H7 (cell line): Measurements from ENCODE around the gene RIPK3. TPM values are rescaled to one million over a fixed set of nuclear protein-coding genes. Genes with fewer than 3 reads are reported as not detected.
"Not testable (repeated sequence)": the region's sequence is repeated elsewhere in the genome, so short reads cannot be mapped to it uniquely, and the experiment has no call there.

Experiments used
- DNase-seq: peaks from one replicate; pipeline ENCODE4 v3.0.0; 2012
- H3K27me3 ChIP-seq: 2 replicates; pipeline ENCODE4 v1.6.0; 2011; ENCODE audit warnings: mild to moderate bottlenecking, low read length; ENCODE audit not compliant: control insufficient read depth, insufficient read depth
- H3K36me3 ChIP-seq: replicated peaks from 2 replicates; pipeline ENCODE4 v1.5.1; 2011; ENCODE audit warnings: low read length; ENCODE audit not compliant: control insufficient read depth, insufficient read depth
- H3K4me3 ChIP-seq: 2 replicates; pipeline ENCODE4 v1.5.1; 2011; ENCODE audit warnings: low read depth, mild to moderate bottlenecking, control low read depth, low read length, moderate library complexity; ENCODE audit not compliant: insufficient read depth
- total RNA-seq: library from RNA; depleted of rRNA; stranded (reverse); fragments of >200 nt; shearing (Covaris generic); gene quantifications from 2 replicates; pipeline ENCODE4 v1.2.3, GENCODE V29; 2014

The RIPK3 gene
- total RNA-seq, 1 experiment from 2014 or later: not detected

DNA sequence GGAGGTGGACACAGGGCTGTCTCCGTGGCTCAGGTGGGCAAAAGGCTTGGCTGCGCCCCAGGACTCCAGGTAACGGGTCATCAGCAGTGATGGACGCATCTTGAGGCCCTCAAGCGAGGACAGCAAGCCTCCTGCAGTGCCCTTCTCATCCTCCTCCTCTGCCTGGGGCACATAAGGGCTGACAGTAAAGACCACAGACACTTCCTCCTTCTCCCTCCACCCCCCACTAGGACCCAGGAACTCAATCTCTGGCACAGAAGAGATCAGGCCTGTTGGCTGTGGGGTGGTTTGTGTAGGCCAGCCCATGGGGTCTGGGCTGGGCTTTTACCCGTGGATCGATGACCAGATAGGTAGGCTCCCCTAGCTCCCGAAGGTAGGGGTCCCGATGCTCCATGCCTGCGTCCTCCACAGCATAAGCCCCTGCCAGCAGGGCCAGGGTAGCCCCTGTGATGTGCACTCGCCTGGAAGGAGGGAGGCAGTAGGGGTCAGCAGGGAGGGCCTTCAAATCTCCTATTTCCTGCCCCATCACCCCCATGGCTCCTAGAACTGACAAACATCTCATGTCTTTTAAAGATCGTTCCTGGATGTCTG, 10.6 kb downstream of the RIPK3 start:
- no peak for DNase-seq
- peaks cover 47% of the 10 kb centered on the region for H3K27me3 ChIP-seq
- no peak overlapping the region for H3K4me3 ChIP-seq
- no peaks in the 10 kb centered on the region for H3K36me3 ChIP-seq

DNA sequence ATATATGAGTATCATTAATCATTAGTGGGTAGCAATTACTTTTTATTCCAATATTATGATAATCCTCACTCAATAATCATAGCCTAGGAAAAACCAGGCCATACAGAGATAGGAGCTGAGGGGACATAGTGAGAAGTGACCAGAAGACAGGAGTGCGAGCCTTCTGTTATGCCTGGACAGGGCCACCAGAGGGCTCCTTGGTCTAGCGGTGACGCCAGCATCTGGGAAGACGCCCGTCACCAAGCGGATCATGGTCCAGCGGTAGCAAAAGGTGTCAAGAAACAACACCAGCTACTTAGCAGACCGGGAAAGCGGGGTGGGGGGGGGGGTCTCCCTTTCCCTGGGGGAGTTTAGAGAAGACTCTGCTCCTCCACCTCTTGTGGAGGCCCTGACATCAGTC, 11.9 kb downstream of the RIPK3 start:
- H3K36me3 ChIP-seq, DNase-seq, H3K4me3 ChIP-seq: not testable (repeated sequence)
- peaks cover 40% of the 10 kb centered on the region for H3K27me3 ChIP-seq

DNA sequence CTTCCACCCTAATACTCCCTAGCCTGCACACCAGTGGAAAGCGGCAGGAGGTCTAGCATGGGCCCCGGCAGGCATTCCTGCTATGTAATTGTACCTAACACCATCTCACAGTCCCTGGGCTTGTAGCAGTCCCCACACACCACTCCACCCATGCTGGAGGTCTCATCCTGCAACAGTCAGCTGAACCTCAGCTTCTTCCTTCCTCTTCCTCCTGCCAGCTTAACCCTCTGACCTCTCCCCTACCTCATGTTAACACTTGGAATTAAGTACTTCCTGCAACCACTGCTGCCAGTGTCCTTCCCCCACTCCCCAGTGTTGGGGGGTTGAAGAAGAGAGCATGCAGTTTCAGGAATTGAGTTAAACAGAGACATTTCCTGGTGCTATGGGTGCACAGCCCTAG, 12.5 kb downstream of the RIPK3 start:
- no peak for DNase-seq
- Histone ChIP-seq H3K27me3 (peaks cover 35% of the 10 kb centered on the region), H3K36me3 (no peaks in the 10 kb centered on the region), H3K4me3 (no peak overlapping the region)

DNA sequence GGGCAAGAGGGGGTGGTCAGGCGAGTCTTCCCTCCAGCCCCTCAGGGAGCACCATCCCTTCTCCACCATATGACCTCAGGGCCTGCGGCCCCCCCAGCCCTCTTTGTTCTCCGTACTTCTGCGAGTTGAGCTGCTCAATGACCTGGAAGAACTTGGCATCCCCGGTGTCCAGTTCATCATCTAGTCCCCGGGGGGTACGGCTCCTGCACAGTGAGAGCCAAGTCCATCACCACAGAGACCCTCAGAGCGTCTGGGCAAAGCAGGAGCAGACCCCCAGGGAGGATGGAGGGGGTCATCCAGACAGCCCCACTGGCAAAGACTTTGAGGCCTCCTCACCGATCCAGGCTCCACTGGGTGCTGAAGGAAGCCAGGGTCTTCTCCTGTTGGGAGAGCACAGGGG, 13.8 kb downstream of the RIPK3 start:
- no peak overlapping the region for H3K4me3 ChIP-seq
- DNase-seq: no peak
- no peaks in the 10 kb centered on the region for H3K36me3 ChIP-seq
- H3K27me3 ChIP-seq: peaks cover 24% of the 10 kb centered on the region

DNA sequence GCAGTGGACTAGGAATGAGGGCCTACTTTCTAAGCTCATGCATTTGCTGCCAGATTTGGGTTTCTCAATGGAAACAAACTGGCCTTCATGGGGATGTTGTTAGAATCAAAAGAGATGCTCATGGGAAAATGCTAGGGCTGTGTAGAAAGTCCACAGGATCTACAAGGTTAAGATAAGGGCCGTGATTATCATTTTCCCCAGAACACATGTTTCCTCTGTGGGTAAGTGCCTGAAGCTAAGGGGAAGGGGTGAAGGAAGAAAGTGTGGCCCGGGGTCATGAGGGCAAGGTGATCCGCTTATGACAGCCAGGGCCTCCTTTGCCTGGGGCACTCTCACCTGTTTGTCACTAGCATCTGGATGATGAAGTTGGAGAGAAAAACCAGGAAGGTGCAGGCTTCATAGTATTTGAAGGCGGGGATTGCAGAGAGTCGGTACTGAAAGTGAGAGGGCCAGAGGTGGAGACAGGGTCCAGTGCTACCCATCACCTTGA, 14.7 kb downstream of the RIPK3 start:
- Histone ChIP-seq H3K36me3 (no peaks in the 10 kb centered on the region), H3K4me3 (no peak overlapping the region), H3K27me3 (peaks cover 17% of the 10 kb centered on the region)
- no peak for DNase-seq

DNA sequence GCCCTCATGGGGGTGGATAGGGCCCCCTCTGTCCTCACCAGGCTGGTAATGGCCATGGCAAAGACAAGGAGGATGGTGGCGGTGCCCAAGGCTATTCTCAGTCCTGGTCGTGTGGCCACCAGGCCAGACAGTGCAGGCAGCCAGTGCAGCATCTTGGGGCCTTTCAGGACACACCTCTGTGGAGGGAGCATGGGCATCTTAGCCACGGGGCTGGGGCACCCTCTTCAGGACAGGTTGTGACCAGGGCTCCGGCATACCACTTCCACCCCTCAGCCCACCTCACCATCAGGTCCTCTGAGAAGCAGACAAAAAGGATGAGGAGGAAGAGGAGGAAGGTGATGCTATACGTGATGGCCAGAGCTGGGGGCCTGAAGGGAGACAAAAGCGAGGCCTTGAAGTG, 15.8 kb downstream of the RIPK3 start:
- H3K27me3 ChIP-seq: peaks cover 16% of the 10 kb centered on the region
- no peaks in the 10 kb centered on the region for H3K36me3 ChIP-seq

DNA sequence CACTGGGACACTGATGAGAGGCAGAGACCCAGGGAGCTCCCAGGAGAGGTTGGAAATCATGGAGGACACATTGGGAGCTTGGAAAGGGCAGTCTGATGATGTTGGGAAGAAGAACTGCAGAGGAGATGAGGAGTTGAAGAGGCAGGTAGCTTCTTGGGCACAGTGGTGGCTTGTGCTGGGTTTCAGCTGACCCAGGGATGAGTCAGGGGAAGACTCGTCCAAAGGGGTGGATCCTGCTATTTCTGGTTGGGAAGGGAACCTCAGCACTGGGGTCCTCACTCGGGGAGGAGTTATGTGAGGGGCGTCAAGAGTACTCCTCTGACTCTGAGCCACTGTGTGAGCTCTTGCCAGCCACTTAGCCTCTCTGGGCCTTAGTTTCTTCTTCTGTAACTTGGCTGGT, 16.4 kb downstream of the RIPK3 start:
- no peak for DNase-seq
- peaks cover 18% of the 10 kb centered on the region for H3K27me3 ChIP-seq
- H3K36me3 ChIP-seq: no peaks in the 10 kb centered on the region
- H3K4me3 ChIP-seq: no peak overlapping the region

More for the DNA sequence above, 15.8 kb downstream of the RIPK3 start:
- DNase-seq: no peak
- H3K4me3 ChIP-seq: no peak overlapping the region

DNA sequence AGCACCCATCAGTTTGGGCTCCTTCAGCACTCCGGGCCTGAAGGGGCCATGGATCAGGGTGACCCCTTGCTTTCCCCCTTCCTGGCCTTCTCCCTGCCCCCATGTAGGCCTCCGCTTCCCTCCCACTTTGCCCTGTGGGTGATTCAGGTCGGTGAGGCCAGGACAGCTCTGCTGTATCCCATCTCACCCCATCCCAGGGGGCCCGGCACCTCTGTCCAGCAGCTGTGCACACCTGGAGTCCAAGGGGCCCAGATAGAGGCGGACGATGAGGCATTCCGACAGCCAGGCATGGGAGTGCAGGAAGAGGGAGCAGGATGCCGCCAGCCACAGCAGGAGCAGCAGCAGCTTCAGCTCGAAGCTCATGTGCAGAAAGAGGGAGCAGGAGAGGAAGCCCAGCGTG, 17.1 kb downstream of the RIPK3 start:
- no peak for DNase-seq
- Histone ChIP-seq H3K4me3 (no peak overlapping the region), H3K36me3 (no peaks in the 10 kb centered on the region), H3K27me3 (peaks cover 20% of the 10 kb centered on the region)

DNA sequence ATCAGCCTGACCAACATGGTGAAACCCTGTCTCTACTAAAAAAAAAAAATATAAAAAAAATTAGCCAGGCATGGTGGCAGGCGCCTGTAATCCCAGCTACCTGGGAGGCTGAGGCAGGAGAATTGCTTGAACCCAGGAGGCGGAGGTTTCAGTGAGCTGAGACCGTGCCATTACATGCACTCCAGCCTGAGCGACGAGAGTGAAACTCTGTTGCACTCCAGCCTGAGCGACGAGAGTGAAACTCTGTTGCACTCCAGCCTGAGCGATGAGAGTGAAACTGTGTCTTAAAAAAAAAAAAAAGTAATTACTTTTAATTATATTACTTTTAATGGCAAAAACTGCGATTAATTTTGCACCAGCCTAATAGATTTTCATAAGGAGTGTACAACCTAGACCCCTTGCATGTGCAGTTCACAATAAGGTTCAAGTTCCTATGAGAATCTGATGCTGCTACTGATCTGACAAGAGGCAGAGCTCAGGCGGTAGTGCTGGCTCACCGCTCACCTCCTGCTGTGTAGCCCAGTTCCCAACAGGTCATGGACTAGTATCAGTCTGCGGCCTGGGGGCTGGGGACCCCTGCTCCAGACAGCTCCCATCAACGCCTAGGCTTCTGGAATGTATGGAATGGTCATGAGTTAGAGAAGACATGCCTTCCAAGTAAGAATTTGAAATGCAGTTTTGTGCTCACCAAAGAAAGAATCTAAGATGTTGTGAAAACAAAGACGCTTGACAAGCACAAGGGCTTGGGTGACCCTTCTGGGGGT, 18.4 kb downstream of the RIPK3 start:
- Histone ChIP-seq H3K4me3 (no peak overlapping the region), H3K36me3 (no peaks in the 10 kb centered on the region), H3K27me3 (peaks cover 25% of the 10 kb centered on the region)
- DNase-seq: no peak

DNA sequence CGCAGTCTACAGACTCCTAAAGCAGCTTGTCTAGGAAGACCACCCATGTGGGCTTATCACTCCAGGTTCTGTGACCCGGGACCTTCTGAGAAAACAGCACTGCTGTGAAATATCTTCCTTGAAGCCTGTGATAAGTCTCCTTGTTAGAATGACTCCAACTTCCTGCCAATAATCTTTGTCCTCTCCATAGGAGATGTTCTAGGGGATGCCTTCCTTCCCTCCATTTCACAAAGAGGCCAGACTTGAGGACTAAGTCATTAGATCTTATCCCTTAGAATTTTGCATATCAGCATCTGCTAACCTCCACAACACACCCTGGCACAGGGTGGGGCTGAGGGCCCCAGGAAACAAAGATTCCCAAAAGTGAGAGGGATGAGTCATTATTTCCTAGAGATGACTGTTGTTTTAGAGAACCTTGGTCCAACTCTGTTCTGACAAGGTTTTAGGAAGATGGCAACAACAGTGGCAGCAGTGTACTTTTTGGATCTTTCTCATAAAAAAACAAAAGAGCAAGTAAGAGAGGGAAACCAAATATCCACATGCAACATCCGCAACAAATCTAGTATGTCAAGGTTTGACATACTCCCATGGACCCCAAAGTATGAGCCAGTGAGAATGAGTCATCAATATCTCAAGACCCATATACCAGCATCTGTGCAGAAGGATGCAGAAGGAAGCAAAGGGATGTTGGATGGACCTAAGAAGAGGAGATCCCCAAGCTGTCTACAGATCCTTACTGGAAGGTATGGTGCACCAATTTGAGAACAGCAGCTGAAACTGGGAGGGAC, 22.5 kb downstream of the RIPK3 start:
- Histone ChIP-seq H3K4me3 (no peak overlapping the region), H3K27me3 (peaks cover 18% of the 10 kb centered on the region)
- no peak for DNase-seq

DNA sequence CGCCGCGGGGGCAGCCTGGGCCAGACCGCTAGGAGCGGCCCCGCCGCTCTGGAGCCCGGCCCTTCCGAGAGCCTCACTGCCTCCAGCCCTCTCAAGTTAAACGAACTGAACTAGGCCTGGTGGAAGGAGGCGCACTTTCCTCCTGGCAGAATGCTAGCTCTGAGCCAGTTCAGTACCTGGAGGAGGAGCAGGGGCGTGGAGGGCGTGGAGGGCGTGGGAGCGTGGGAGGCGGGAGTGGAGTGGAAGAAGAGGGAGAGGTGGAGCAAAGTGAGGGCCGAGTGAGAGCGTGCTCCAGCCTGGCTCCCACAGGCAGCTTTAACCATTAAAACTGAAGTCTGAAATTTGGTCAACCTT, 23.2 kb downstream of the RIPK3 start:
- no peak overlapping the region for H3K4me3 ChIP-seq
- no peak for DNase-seq

More for the DNA sequence above, 22.5 kb downstream of the RIPK3 start:
- no peaks in the 10 kb centered on the region for H3K36me3 ChIP-seq

DNA sequence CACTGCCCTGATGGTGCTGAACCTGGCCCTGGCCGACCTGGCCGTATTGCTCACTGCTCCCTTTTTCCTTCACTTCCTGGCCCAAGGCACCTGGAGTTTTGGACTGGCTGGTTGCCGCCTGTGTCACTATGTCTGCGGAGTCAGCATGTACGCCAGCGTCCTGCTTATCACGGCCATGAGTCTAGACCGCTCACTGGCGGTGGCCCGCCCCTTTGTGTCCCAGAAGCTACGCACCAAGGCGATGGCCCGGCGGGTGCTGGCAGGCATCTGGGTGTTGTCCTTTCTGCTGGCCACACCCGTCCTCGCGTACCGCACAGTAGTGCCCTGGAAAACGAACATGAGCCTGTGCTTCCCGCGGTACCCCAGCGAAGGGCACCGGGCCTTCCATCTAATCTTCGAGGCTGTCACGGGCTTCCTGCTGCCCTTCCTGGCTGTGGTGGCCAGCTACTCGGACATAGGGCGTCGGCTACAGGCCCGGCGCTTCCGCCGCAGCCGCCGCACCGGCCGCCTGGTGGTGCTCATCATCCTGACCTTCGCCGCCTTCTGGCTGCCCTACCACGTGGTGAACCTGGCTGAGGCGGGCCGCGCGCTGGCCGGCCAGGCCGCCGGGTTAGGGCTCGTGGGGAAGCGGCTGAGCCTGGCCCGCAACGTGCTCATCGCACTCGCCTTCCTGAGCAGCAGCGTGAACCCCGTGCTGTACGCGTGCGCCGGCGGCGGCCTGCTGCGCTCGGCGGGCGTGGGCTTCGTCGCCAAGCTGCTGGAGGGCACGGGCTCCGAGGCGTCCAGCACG, 23.8 kb downstream of the RIPK3 start:
- Histone ChIP-seq H3K4me3 (no peak overlapping the region), H3K36me3 (no peaks in the 10 kb centered on the region), H3K27me3 (peaks cover 18% of the 10 kb centered on the region)
- DNase-seq: peak; percentile 91

More for the DNA sequence above, 23.2 kb downstream of the RIPK3 start:
- no peaks in the 10 kb centered on the region for H3K36me3 ChIP-seq
- H3K27me3 ChIP-seq: peaks cover 18% of the 10 kb centered on the region

DNA sequence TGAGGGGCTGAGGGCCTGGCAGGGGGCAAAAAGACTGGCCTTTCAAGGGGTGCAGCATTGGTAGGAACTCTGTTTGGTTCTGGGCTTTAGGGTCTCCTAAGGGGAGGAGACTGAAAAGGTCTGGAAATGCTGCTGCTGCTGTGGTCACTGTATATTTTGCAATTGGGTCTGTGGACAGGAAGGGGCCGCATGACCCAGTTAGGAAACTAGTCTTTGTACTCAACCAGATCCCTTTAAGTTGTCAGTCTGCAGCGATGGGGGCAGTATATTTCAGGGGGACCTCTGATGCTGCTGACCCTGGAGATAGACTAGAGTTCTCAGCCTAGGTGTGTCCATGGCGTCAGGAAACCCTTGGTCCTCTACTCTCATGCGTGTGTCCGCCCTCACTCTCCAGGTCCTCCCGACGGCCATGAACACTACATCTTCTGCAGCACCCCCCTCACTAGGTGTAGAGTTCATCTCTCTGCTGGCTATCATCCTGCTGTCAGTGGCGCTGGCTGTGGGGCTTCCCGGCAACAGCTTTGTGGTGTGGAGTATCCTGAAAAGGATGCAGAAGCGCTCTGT, 24.5 kb downstream of the RIPK3 start:
- DNase-seq: no peak
- Histone ChIP-seq H3K4me3 (no peak overlapping the region), H3K27me3 (peaks cover 18% of the 10 kb centered on the region)

More for the DNA sequence above, 24.5 kb downstream of the RIPK3 start:
- H3K36me3 ChIP-seq: no peaks in the 10 kb centered on the region
